Pons (tissue), 1 donor: ENCODE results near the gene VSTM4.

Source experiments
- DNase-seq: peaks from one replicate; pipeline ENCODE4 v3.0.0-alpha.2; 2016; ENCODE audit warnings: low spot score

VSTM4 gene

DNA sequence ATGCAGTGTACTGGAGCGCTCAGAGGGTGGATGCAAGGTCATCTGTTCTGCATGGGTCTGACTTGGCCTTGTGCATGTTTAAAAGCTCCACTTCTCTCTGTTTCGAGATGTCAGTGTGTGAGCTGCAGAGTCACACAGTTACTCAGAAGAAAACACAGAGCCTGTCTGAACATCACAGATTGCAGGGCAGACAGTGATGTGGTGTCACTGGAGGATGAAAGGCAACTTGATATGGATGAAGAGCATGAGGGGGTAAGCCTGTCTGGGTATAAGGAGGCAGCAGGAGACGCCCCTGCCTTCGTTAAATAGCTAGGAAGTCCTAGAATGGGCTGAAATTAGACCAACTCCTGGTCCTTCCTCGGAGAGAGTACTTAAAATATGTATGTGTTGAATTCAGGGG, 108.2 kb downstream of the VSTM4 start:
- no peak for DNase-seq

DNA sequence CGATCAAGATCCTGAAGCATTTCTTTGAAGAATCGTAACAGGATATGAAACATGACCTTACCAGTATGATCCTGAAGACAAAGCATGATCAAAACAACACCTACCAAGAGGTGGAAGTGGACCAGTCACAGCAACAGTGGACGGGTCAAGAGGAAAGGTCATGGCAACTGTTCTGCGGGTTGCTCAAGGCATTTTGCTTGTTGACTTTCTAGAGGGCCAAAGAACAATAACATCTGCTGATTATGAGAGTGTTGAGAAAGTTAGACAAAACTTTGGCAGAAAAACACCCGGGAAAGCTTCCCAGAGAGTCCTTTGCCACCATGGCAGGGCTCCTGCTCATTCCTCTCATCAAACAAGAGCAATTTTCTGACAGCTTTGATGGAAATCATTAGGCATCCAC, 110.1 kb downstream of the VSTM4 start:
- DNase-seq: no peak

DNA sequence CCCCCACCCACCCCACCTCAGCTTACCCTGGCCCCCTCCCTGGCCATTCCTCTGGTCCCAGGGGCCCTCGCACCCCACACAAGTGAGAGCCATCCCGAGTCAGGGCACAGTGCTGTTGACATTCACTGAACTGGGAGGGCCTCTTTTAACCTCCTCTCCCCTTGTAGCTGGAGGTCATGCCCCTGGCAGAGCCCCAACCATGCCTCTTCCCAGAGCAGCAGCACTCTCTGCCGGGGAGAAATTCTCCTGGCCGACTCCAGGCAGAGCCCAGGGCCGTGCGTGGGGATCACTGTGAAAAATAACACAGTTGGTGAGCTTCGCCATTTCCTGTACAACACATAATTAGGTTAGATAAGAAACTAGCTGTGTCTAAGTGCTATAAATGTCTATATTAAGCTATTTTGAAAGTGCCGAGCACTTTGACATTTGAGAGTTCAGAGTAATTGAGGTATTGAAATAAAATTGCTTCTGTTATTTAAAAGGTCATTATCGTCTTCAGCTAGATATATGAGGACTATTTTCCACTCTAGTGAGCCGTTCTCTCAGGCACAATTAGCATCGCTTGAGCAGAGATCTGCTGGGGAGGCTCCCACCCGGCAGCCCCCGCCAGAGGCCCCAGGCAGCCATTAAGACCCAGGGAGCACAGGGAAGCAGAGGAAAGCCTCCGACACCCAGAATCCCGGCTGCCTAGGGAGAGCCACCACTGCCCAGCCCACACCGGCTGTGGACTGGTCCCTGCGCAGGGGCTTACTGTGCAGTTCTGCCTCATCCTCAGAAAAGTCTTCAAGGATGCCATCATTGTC, 113.3 kb downstream of the VSTM4 start:
- DNase-seq: no peak

DNA sequence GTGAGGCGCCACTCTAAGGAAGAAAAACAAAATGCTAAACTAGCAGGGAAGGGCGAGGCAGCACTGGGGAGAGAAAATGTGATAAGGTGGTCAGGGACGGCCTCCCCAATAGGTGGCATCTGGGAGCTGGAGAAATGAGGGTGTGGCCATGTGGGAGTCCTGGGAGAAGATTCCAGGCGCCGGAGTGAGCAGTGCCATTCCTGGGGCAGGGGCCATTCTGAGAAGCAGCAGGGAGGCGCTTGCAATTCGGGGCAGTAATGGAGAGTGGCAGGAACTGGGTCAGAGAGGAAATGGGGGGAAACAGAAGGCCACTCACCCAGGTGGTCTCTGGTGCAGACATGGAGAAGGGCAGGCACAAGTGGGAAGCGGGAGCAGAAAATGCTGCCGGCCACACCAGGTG, 113.9 kb downstream of the VSTM4 start:
- DNase-seq: no peak

DNA sequence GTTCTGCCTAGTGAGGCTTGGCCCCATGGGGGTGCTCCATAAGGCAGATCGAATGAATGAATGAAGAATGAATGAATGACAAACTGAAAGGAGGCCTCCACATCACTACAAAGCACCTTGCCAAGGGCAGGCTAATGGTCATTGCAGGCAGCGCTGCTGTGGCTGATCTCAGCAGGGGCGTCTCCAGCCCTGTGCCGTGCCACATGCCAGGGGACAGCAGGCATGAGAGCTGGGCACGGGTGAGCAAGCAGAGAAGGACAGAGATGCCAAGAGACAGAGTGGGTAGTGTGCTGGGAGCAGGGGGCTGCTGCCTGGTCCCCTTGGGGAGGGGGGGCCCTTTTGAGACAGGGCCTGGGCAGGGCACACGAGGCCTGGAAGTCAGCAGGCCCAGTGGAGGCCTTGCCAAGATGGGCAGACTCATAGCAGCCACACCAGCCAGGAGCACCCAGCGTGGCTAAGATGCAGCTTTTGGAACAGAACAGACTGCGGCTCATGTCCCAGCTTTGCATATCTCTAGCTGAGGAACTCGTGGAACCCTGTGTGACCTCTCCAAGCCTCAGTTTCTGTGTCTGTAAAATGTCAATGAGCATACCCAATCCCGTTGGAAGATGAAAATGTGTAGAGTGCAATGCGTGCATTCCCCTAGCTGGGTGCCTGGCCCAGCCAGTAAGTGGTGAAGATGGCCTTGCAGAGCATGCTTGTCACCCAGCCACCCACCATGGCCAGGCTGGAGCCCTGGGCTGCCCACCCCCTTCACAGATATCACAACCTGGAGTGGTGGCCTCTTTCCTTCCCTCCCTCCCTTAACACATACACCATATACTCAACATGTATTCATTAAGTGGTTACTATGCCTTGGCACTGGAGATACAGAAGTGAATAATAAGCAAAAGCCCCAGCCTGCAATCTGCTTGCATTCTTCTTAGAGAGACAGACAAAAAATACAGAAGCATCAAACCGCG, 114.6 kb downstream of the VSTM4 start:
- DNase-seq: no peak

DNA sequence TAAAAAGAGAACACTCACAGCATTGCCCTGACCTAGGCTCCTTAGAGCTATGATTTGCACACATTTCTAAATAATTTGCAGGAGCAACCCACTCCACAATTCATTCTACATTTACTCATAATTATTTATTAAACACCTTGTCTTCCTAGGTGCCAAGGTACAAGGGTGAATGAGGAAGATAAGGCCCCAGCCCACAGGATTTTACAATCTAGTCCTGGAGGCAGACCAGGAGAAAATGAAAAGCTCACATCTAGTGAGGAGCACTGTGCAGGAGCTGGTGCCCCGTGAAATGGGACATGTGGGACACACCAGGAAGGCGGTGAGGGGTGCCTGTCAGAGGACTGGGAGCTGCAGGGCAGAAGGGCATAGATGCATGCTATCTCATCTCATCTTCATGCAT, 116.0 kb downstream of the VSTM4 start:
- no peak for DNase-seq

DNA sequence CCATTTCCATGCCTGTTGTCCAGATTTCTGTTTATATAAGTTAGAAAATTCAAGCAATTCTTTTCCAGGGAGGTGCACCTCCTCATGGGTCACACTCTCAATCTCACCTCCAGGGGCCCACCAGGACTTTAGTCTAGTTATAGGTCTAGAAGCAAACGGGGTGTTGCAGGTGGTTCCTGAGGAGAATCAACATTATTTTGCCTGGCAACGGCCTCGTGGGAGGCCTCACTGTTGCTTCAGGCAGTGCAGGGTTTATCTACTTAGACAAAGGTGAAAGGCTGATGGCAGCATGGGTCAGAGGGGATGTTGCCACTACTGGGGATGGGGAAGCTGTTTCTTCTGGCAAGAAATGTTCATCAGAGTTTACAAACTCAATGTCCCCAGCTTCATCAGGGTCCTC, 119.0 kb downstream of the VSTM4 start:
- no peak for DNase-seq

DNA sequence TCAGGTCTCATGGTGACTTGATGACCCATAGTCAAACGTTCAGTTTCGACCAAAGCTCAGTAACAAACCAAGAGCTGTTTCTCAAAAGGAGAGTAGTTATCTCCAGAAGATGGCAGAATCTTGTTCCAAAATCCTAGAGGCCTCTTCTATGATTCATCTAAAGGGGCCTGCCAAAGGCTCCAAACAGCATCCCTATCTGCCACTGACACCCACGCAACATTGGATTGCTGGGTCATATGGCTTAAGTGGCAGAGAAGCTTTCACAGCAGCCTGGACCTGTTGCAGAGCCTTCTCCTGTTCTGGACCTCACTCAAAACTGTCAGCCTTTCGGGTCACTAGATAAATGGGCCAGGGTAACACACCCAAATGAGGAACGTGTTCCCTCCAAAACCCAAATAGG, 121.7 kb downstream of the VSTM4 start:
- DNase-seq: no peak

DNA sequence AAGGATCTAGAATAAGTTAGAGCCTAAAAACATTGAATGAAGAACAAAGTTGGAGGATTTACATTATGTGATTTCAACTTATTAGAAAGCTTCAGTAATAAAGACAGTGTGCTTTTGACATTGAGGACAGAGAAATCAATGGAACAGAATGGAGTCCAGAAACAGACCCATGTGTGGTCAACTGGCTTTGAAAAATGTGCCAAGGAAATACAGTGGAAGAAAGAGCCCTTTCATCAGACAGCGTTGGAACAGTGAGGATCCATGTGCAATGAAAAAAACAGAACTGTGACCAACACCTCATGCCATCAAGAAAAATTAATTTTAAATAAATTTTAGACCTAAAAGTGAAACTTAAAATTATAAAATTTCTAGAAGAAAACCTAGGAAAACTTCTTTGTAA, 125.1 kb downstream of the VSTM4 start:
- DNase-seq: peak; percentile 87

DNA sequence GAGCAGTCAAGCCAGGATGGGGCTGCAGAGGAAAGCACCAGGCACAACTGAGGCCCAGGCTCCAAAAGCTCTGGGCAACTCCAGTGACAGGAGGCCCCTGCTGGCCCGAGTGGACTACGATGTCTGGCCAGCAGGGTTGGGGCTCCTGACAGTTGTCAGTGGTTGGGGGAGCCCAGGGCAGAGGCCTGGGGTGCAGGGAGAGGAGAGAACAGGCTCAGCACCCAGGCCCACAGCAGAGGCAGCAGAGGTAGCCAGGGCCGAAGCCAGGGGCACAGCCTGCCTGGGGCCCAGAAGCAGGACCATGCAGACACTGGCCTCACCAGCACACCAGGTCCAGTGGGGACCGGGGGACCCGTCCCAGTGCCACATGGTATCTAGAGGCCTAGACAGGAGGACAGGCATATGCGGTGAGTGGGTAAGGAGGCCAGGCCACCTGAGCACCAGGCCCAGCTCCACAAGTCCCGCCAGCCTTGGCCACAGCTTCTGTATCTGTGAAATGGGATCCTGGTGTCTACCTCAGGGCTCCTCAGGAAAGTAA, 129.6 kb downstream of the VSTM4 start:
- DNase-seq: no peak

DNA sequence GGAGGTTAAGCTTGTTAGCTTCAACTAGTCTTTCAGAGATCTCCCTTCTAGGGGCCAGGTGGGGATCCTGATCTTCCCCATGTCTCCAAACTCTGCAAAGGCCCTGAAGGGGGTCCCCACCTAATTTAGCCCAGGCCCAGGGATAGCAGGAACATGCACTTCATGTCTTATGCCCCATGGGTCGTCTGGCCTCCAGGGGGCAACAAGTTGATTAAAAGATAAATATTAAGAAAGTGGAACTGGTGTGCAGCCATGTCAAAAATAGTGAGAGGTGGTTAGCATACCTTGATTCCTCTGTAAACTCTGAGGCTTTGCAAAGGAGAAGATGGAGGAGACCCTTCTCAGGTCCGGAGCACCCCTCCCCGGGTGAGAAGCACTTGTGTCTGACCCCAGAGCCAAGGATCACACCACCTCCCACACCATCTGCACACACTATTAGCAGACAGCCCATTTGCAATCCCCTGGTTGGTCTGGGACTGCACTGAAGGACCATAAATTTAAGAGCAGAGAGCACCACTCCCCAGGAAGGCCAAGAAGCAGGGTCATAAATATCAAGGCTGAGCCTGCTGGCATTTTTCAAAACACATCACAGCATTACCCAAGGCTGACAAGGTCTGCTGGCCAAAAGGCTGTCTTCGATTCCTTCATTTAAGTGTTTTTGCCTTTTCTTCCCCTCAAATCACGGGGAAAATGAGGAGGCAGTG, 131.5 kb downstream of the VSTM4 start:
- DNase-seq: no peak

DNA sequence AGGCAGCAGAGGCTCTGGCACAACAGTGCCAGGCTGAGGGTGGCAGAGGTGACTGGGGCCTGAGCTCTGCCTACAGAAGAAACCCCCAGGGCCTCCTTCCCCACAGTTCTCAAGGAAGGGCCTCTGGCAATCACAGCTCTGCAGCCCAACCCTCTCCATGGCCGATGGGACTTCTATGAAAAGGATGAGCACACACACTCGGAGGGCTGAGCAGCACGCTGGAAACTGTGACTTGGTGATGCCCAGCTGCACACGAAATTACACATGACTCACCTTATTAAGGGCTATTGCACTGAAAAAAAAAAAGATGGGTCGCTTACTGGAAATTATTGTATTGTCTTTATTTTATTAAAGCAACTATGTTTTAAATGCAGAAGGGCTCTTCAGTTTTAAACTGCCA, 132.7 kb downstream of the VSTM4 start:
- no peak for DNase-seq

DNA sequence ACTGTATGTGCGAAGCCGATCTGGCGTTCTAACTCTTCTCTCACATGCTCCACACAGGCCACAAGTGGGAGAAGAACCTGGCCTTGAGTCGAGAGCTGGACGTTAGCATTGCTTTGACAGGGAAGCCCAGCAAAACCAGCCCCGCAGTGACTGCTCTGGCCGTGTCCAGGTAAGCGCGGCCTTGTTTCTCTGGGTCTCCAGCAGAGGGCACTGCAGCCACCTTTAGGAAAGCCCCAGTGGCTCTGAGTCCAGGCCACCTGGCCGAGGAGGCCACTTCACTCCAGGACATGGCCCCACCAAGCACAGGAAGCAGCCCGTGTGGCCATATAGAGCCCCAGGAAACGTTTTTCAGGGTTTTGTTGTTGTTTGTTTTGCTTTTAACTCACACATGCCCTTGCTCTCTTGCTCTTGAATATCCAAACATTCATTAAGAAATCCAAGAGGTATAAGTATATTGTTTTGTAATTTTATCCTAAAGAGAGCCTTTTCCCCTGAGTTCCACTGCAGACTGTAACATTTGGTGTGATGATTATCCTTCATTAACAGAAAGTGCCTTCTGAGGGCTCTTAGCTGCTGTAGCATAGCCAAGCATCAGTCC, 133.9 kb downstream of the VSTM4 start:
- DNase-seq: peak; percentile 34

DNA sequence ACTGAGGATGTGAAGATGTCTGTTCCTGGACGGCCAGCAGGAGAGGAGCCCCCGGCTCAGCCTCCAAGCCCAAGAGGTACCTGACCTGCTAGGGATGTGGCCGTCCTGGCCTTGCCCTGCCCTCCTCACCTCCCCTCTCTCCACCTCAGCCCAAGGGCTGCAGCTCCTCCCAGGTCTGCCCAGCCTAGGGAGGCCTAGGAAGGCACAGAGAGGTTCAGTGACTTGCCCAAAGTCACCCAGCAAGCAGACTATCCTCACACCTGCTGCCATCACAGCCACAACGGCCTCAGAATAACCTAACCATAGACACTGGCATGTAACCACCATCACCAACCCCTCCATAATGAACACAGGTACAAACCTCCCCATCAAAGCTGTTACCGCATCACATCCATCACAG, 137.0 kb downstream of the VSTM4 start:
- DNase-seq: no peak

DNA sequence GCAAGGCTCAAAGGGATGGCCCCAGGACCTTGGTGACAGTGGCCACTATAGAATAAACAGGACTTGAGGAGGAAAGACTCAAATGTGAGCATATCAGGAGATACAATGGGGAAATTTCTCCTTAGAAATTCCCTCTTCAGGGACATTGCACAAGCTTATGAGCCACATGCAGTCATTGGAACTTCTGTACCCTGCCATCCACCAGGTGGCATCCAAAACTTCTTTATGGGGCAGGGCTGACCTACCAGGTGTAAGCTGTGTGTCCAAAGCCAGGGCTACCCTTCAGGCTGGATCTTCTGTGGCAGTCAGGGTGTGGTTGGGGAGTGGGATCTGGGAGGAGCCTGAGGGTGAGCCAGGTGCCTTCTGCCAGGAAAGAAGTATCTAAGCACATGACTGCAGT, 139.1 kb downstream of the VSTM4 start:
- DNase-seq: peak; percentile 17

DNA sequence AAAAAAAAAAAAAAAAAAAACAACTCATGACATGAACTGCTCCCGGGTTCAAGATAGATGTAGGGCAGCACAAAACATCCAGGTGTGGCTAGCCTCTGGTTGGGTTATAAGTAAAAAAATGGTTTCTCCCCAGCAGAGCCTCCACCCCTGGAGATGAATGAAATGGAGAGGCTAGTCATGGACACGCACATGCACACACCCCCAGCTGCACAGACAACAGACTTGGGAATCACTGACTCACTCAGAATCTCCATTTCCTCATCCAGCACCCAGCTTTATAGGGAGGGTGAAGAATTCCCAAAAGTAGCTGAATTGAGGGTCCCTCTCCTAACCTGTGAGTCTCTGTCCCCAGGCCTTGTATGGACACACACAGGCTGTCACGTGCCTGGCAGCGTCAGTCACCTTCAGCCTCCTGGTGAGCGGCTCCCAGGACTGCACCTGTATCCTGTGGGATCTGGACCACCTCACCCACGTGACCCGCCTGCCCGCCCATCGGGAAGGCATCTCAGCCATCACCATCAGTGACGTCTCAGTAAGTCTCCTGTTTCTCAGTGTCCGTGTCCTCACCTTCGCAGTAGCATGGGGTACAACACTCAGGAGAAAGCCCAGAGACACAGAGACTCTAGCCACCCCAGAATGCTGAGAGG, 140.7 kb downstream of the VSTM4 start:
- DNase-seq: no peak

DNA sequence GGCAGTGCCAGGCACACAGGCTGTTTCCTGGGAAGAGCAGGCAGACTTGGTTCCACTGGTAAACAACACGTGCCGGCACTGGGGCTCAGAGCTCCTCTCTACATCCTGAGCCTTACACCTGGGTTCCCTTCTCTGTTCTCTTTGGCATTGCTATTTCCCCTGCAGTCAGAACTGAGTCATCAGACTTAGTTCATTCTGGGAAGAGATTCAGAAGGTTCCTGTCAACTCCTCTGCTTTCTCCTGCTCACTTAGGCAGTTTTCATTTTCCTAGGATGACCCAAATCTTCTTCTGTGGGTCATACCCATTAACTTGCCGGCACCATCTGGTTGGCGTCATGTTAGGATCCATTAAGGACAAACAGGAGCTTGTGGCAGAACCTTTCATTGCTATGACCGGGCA, 142.3 kb downstream of the VSTM4 start:
- no peak for DNase-seq

DNA sequence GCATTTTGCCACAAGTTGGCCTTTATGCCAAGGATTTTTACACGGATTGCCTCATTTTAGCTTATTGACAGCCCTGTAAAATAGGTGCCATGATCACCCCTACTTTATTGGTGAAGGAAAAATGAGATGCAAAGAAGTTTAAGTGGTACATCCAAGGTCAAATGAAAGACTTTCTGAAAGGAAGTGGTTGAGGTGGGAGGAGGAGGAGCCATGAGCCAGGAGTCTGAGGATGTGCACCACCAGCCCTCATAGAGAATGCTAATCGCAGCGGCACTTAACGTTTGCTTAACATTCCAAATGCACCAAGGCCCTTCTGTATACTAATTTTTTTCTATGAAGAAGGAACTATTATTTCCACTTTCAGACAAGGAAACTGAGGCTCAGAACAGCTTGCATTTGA, 144.7 kb downstream of the VSTM4 start:
- no peak for DNase-seq

DNA sequence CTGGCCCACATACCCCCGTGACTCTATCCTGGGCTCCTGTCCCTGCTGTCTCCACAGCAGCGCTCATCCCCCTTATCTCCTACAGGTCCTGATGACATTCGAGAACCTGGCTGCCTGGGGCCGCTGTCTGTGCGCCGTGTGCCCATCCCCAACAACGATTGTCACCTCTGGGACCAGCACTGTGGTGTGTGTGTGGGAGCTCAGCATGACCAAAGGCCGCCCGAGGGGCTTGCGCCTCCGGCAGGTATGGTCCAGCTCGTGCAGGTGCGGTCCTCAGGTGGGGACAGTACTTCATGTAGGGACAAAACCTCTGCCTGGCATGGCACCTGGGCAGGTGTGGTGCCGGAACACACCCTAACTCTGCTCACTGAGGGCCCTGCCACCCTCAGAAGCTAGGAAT, 145.3 kb downstream of the VSTM4 start:
- no peak for DNase-seq

DNA sequence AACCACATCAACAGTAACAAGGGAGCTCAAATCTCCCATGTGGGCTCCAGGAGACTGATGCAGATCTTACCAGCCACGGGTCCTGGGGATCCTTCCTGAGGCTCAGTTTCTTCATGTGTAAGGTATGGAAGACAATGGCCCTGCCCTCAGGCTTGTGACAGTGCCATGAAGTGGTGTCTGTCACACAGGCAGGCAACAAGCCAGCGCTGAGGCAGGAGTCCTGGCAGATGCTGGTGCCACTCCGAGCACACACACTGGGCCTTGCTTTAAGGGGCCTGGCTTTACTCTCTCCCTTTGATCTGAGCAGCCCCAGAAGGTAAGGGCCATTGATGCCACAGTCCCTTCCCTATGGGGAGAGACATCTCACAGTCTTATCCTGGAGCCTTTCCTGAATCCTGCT, 147.3 kb downstream of the VSTM4 start:
- no peak for DNase-seq

DNA sequence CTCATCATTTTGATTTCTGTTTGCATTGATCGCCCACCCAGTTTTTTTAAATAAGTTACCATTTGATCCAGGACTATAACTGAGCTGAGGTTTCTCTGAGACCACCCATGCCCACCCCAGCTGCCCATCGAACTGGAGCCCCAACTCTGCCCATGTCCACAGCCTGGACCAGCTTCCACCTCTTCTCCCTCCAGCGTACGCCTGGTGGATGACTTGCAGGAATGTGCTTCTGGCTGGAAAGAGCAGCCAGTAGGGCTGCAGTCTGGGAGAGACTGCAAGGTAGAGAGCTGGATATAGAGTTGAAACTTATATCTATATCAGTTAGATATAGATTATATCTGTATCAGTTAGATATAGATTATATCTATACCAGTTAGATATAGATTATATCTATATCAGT, 149.9 kb downstream of the VSTM4 start:
- DNase-seq: no peak
